ENCODE results near the gene NR2F1.

NR2F1 gene

DNA sequence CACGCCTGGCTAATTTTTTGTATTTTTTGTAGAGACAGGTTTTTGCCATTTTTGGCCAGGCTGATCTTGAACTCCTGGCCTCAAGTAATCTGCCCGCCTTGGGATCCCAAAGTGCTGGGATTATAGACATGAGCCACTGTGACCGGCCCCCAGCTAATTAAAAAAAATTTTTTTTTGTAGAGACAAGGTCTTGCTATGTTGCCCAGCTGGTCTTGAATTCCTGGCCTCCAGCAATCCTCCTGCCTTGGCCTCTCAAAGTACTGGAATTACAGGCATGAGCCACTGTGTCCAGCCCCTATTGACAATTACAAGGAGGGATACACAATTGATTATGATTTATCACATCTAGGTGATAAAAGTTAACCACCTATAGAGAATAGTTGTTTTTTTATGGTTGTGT is 59.5 kb downstream of the NR2F1 start:
- DNase-seq = no peak

Measured in CD4-positive, alpha-beta T cell treated with Interleukin-15 for 1 hour (primary cell).